Activated CD8-positive, alpha-beta memory T cell treated with anti-CD3 and anti-CD28 coated beads for 1 hour (primary cell): ENCODE data around the gene DSTN.

Experiments used
- DNase-seq, 2 donors: peaks; one replicate each; pipeline ENCODE4 v3.0.0-alpha.2; 2020; ENCODE audit warnings: low read depth in 1 of 2; ENCODE audit errors: extremely low read depth in 1 of 2

Gene DSTN

DNA sequence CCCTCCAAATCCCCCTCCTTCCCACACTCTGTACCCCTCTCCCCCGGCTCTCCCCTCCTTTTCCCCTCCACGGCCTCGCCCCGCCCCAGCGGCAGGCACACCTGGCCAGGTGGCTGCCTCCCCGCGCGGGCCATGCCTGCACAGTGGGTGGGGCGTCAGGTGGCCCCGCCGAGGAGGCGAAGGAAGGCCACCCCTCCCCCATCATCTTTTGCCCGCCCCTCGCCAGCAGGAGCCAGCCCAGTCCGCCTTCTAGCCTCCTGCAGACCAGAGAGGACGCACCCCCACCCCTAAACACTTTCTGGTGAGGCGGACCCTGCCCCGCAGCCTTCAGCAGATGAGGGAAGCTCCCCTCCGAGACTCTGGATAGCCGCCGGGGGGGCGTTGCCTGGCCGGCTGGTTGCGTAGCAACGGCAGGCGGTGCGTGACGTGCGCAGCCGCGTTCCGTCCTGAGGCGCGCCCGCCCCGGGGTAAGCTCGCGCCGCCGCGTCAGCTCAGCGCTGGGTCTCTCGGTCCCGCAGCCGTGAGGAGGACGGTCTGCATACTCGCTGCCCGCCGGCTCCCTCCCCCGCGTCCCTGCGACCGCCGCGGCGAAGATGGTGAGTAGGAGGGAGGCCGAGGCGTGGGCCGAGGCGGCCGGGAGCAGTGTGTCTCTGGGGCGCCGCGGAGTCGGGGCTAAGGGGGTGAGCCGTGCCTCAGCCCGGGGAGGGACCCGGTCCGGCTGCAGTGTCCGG lies at the start of gene DSTN:
Gene DSTN, plus strand, starts transcription at position 460 of the 731 bp plus-strand sequence. Its CDS starts 134 bp downstream, at position 594.
- peak; percentile 55 to 80 for DNase-seq

DNA sequence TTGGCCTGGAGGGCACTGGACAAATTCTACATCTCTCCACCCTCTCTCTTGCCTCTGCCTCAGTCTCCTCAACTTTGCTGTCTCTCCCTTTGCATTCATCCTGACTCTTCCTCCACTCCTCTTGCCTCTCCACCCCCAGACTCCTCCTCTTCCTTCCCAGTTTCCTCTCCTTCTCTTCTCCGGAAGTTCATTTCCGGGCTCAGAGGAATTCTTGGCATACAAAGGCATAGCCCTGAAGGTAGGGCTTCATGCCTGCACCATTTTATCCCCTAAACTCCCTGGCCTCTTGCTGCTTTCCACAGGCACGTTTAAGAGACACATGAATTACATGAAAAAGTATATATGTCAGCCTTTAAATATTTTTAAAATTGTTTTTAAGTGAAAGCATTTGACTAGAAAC lies 49.3 kb upstream of the DSTN start:
- no peak for DNase-seq

DNA sequence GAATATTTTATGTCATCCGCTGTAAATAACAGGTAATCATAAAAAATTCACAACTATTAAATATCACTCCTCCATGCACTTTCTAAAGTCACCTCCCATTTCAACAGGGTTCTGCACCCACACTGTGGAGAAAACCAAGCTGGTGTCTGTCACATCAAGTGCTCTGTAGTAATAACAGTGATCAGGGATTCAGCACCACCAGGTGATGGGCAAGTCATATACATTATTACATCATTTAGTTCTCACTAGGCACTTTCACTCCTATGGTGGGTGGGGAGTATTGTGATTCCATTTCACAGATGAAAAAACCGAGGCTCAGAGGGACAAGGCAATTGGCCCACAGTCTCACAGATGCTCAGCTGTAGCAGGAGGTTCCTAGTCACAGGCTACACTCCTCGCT lies 47.3 kb upstream of the DSTN start:
- DNase-seq = no peak

DNA sequence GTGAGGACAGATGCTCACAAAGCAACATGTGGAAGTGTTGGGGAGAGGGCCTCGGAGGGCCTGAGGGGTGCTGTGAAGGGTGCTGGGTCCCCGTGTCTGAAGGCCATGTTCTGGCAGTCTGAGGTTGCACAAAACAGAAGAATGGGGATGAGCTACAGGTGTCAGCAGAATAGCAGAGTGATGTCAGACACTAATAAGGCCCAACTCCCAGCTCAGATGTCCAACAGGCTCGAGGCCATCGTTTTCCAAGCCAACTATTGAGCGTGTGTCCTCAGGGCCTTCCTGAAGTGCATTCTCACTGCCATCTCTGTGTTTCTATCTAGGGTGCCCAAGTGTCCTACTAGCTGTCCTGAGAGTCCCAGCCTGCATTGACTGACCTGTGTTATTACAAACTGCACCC lies 46.5 kb upstream of the DSTN start:
- DNase-seq = no peak

DNA sequence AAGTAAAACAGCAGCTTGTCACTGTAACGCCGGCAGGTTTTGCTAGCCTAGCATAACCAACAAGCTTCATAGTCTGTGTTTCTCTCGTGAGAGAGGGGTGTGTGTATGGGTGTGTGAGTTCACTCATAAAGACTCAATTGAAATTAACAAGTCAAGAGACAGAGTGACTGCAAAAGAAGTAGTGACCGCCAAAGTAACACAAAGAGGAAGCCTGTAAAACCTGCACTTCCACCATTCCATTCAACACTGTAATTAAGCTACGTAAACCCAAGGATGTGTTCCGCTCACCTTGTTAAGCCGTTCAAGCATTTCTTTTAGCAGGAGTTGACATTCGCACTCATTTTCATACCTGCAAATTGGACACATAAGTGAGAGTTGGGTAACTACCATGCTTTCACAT lies 45.3 kb upstream of the DSTN start:
- no peak for DNase-seq

DNA sequence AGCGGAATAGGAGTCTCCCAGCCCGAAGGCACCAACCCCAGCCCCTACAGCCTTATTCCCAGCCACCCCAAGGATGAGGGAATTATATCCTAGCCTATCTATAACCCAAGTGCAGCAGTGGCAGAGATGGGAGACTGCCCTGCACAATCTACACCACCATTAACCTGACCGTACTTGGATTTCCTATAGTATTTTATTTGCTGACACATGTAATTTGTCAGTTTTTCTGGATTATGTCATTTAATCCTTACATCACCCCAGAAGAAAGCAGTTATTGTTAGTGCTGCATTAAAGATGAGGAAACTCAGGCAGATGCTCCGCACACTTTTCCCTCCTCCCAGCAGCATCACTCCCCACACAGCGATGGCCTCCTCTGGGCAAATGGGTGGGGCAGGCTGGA lies 44.7 kb upstream of the DSTN start:
- no peak for DNase-seq

DNA sequence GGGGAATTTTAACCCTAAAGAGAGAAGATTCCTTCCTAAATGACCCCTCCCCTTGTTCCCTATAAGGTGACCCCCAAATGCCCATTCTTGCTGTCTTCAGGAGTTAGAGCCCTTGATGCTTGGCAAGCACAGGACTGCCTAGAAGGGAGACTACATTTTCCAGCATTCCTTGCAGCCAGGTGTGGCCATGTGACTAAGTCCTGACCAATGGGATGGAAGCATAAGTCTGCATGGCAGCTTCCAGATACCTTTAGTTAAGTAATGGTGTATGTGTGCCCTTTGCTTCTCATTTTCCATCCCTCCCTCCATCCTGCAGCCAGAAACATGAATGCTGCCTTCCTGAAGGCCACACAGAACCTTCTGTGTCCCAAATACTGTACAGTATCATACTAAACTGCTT lies 44.2 kb upstream of the DSTN start:
- no peak for DNase-seq

DNA sequence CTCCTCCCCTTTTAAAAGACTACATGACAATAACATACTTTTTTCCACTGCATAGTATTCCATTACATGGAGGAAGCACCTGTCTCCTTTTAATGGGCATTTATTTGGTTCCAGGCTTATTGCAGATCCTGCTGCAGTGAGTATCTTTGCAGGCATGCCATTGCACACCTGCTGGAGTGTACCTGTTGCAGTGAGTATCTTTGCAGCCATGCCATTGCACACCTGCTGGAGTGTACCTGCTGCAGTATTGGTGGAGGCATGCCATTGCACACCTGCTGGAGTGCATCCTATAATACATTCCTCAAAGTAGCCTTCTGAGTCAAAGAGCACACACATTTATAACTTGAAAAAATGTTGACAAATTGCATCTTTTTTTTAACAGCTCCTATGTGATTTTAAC lies 40.3 kb upstream of the DSTN start:
- DNase-seq = no peak

DNA sequence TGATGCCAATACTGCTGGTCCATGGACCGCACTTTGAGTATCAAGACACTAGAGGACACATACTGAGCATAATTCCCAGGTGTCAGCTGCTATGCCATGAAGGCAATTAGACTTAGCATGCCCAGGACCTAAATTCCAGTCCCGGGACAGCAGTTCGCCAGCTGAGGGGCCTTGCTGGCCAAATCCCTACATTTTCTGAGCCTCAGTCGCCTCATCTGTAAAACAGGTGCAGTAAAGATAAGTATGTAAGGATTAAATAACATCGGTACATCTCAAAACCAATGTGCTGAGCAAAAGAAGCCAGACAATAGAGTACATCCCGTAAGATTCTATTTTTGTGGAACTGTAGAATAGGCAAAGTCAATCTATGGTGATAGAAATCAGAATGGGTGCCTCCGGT lies 39.7 kb upstream of the DSTN start:
- no peak for DNase-seq

DNA sequence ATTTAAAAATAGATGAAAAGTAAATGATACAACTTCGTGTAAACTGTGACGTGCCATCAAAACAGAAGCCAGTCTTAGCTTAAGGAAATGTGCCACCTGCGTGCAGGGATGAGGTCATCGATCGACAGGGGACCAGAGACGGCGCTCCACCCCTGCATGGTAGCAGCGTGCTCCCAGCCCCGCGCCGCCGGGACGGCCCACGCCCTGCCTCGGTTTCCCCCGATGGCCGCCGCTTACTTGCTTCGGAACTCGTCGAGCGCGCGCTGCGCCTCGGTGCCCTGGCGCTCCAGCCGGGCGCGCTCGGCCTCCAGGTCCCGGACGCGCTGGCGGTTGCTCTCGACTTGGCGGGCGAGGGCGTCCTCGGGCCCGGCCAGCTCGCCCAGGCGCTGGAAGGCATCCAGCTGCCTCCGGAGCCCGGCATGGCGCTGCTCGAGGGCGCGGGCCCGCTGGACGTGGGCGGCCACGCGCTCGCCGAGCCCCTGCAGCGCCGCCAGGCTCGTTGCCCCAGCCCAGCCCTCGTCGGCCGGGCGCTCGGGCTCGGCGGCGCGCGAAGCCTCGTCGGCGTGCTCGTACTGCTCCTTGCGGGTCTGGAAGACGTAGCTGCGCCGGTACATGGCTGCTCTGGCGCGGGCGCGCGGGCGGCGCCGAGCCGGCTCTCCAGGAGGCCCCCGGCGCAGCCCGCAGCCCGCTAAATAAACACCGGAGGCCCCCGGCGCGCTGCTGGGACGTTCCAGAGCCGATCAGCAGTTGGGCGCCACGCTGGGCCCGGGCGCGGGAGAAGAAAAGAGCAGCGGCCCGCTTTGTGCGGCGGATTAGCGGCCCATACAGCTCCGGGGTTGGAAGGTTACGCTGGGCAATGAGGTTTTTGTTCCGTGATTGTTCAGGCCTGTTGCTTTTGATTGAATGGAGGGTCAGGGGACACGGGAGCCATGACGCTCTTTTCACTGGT lies 38.9 kb upstream of the DSTN start, which contains the start of gene BFSP1:
Gene BFSP1, minus strand, starts transcription at position 664 of the 949 bp plus-strand sequence. Its CDS starts 50 bp downstream, at position 614.
- peak in 1 of 2 donors; percentile 17 for DNase-seq

DNA sequence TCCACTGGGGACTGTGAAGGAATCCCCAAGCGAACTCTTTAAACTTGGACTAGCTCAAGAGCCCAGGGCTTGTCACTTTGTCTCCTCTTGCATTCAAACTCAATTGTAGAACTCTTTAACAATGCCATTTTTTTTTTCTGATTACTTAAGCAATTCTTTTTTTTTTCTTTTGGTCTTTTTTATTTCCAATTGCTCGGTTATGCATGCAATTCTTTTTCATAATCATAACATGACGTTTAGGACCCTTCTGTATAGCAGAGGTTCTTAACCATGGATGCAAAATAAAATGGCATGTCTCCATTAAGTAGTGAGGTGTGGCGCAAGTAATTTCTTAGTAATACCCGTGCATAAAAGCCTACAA lies 38.2 kb upstream of the DSTN start:
- DNase-seq = no peak

DNA sequence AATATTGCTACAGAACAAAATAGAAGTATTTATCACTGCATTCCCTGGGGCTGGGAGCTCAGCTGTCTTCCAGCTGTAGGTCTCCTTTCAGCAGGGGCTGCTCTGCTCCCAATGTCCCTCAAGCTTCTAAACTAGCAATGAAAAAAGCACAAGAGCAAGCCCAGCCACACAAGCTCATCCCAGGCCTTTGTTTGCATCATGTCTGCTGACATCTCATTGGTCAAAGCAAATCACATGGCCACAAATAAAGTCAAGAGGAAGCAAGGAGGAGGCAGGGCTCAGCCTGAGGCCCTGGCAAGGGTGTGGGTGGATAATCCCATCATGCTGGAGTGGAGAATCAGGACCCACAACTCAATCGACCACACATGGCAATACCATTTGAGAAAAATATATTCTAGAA lies 36.5 kb upstream of the DSTN start:
- DNase-seq = no peak

DNA sequence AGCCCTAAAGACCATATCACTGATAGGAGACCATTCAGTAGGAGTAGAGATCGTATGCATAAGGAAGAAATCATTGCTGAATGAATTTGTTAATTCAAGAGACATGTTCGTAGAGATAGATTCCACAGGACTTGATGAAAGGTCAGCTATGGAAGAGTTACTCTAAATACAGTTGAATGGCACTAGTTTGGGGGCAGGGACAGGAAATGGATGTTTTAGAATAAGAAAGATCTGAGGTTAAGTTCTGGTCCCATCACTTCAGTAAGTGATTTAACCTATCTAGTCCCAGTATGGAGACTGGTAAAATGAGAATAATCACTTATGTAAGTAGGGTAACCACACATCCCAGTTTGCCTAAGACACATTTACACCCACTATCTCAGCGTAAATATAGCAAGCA lies 35.8 kb upstream of the DSTN start:
- DNase-seq = no peak

DNA sequence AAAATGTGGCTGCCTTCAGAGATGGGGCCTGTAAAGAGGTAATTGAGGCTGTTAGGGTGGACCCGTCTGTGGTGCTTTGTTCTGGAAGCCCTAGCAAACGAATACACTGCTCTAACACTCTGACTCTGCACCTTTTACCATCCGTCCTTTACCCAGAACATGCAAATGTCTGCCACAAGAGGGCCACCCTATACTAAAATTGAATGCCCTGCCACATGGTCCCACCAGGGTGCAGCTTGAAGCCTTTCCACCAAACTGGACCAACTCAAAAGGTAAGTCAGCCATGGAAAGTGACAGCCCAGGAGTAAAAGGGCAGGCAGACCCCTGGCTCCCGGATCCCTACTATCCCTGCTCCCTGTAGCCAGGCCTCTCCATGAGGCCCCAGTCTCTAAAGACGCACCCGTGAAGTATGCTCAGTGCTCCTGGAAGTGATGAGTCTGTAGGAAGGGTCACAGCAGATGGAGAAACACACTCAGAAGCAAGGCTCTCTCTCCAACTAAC lies 32.9 kb upstream of the DSTN start:
- DNase-seq = peak; percentile 14 to 41

DNA sequence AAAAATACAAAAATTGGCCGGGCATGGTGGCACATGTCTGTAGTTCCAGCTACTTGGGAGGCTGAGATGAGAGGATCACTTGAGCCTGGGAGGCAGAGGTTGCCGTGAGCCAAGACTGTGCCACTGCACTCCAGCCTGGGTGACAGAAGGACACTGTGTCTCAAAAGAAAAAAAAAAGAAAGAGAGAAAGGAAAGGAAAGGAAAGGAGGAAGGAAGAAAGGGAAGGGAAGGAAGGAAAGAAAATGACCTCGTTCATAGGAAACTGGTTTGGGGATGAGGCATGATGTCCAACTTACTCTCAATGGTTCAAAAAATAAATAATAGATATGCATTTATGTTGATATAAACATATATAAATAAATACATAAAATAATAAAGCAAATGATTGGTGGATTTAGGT lies 31.9 kb upstream of the DSTN start:
- no peak for DNase-seq

DNA sequence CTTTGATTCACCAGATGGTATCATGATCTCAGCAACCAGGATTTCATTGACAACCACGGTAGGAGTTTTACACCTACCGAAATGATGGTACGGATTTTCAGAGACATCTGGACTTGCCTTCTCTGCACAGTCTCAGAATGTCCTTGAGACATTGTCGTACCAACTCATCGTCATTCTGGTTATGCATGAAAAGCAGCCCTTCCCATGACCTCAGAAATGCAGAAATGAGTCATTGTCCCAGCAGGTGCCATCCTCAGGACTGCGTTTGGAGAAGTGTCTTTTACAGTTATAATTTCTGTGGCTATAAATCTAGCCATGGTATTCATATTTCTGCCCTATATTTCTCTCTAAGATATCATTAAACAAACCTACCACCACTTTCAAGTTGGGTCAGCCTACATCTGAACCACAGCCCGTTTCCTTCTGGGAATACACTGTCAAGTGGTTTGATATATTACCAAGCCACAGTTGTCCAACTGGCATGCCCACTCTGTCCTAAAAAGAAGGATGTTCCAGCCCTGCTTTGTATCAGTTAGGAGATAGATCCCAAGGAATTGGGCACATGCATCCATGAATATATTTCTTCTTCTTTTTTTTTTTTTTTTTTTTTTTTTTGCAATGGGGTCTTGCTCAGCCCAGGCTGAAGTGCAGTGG lies 31.2 kb upstream of the DSTN start:
- DNase-seq = no peak

DNA sequence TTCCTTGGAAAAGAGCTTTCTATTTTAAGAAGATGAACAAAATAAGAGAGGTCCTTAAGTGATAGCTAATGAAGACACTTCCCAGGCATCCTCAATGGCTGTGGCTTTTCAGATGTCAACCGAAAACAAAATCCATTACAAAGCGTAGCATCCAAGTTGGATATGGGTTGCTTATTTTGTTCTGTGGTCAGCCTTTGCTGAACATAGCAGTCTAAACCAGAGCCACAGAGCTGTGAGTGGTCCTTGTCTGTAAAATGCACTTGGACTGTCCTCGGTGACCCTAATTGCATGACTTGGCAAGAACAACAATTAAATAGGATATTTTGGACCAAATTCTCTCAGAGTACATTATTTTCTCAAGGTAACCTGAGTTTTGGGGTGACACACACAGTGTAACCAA lies 28.3 kb upstream of the DSTN start:
- DNase-seq = no peak

DNA sequence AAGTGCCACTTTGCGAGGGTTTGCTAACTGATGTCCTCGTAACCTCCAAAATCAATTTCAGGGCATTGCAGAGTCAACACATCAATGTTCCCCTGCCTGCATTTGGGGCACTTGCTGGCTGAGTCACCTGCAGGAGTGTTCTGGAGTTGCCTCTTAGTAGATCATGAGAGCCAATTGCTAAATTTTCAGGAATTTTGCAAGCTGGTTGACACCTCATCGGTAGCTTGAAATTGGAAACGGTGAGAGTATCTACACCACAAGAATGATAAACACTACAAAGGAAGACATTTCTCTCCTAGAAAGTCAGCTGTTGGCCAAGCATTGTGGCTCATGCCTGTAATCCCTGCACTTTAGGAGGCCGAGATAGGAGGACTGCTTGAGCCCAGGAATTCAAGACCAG lies 27.9 kb upstream of the DSTN start:
- DNase-seq = no peak

DNA sequence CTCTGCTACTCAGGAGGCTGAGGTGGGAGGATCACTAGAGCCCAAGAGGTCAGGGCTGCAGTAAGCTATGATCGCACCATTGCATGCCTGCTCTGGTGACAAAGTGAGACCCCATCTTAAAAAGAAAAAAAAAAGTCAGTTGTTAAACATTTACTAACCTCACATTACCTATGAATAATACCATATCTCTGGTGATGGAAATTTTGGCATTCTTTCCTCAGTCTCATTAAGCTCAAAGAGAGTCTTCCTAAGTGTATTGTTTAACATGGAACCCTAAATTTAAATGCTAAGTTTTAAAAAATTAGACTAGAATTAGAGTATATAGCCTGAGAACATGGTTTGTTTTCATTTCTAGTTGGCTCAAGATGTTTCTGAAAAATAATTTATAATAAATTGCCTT lies 27.4 kb upstream of the DSTN start:
- DNase-seq = no peak

DNA sequence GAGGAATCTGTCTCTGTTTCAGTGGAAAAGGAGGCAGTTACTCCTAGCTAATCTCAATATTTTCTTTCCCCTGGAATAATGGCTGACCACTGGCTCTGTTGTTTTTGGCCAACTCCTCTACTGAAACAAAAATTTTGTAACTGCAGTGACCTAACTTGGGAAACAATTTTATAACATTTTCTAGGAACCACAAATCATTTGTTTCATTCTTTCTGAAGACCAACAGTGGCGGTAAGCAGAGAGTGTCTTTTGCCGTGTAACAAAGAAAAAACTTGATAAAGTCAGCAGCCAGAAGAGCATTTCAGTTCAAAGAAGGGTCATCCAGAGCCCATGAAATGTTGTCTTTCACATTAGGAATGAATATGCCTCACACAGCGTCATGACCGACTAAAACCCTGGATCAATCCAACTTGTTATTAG lies 26.9 kb upstream of the DSTN start:
- DNase-seq = no peak

DNA sequence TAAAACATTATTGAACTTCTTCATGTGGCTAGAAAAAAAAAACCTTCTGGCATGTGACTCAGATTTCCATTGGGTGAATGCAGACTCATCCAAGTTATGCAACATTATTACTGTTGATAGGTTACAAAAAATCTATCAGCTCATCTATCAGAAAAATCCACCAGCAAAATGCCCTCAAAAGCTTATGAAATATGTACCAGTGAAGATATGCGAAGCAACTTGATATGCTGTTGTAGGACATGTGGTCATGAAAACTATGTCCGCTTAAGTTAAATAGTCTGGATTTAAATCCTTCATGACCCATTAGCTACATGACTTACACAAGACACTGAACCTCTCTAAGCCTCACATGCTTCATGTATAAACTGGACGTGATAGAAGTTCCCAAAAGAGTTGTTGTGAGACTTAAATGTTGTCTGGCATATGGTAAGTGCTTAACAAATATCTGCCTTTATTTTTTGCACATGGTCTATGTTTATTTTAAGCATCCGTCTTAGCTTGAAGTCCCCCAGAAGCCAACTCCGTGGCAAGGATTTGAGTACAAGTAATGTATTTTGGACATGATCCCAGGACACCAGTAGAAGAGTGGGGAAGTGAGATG lies 26.2 kb upstream of the DSTN start:
- DNase-seq = no peak
